ENCODE results near the gene NTHL1.
"Not testable (repeated sequence)": the region's sequence is repeated elsewhere in the genome, so short reads cannot be mapped to it uniquely, and the experiment has no call there.

The NTHL1 gene

DNA sequence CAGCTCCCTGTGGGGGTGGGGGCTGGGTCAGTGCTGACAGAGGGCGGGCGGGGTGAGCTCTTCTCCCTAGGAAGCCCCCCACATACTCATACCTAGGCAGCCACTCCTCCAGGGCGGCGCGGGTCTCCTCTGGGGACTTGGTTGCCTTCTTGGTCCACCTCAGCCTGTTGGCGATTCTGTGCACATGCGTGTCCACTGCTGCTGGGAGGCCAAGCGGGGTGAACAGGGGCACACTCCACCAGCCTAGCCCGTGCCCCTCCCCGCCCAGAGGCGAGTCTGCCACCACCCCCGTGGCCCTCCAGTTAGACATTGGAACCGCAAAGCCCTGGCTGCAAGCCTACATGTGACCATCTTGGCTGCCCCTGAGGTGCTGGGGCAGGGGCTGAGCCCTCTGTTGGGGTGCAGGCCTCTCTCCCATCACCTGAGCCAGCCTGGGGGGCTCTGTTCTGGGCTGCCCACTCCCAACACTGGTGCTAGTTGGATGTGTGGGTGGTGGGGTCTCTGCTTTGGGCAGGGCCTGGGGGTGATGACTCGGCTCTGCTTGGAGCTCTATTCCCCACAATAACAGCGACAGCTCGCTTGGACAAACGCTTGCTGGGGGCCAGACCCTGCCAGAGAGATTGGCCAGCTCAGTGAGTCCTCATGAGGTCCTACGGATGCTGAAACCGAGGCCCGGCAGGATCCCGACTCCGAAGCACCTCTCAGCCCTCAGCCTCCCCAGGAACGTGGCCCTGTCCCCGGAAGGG is 7.4 kb downstream of the NTHL1 start:
- DNase-seq, result no peak

DNA sequence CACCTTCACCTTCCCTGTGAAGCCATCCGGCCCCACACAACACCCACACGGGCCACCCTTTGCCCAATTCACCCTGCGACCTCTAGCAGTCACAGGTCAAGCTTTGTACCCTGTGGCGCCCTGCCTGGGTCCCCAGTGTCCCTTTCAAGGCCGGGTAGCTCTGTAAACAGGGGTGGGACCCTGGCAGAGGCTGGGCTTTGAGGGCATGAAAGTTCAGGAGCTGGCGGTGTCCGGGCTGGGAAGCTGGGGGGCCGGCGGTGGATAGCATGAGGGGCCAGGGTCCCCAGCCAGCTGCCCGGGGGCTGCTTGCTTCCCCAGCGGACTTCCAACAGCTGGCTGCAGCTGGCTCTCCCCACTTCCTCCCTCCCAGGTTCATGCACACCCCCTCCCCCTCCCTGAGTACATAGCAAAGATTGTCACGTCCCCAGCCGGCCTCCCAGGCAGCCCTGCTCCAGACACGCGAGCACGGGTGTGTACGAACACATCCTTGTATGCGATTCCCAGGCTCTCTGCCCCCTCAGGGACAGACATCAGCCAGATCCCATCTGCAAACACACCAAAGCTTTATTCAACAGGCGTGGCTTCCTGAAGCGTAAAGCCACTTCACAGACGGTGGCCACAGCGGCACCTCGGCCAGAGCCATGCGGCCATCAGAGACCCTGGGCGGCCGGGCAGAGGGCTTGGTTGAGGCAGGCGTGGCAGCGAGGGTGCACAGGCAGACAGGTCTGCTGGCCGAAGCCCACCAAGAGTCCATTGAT is 8.2 kb downstream of the NTHL1 start:
- DNase-seq, result no peak

DNA sequence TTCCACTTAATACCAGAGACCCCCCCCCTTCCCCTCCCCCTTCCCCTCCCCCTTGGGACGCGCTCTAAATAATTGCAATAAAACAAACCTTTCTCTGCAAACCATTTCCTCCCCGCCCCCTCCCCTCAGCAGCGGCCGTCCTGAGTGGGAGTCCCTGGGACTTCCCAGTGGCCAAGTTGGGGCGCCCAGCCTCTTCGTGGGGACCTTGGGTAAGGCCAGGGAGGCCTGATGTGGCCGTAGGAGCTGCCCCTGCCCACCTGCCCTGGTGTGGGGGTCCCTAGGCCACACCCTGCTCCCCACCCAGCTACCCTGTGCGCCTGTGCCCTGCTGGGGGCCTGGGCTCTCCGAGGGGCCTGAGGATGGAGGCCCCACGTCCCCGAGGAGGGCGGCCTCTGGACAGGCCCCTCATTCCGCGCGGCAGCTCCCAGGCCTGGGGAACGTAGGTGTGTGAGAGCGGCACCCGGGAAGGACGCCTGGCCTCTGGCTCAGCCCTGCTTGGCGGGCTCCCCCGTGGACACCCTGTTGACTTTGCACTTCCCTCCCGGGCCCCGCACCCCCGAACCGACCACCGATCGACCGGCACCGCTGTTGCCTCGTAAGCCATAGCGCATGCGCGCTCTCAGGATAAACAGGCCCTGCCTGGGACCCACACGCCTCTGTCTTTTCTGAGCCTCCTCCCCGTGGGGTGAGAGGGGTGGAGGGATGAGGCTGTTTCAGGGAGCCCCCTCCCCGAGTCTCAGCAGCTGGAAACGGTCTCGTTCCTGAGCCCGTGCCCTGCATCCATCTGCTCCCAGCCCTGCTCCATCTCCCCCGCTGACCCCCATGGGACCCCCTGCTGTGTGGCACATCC is 9.0 kb downstream of the NTHL1 start:
- no peak for DNase-seq

DNA sequence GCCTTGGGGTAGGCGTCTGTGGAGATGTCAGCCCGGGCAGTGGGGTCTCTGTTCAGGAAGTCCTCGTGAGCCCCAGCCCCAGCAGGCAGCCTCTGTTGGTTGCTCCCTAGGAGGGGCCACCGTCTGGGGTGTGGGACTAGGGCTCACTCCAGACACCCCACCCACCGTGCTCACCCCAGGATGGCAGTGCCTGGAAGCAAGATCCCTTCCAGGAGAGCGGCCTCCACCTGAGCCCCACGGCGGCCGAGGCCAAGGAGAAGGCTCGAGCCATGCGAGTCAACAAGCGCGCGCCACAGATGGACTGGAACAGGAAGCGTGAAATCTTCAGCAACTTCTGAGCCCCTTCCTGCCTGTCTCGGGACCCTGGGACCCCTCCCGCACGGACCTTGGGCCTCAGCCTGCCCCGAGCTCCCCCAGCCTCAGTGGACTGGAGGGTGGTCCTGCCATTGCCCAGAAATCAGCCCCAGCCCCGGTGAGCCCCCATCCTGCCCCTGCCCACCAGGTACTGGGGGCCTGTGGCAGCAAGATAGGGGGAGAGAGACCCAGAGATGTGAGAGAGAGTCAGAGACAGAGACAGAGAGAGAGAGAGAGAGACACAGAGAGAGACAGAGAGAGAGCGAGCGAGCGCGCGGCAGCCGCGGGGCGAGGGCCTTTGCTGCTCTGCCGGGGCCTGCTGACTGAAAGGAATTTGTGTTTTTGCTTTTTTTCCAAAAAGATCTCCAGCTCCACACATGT is 9.8 kb downstream of the NTHL1 start:
- DNase-seq, result no peak

- DNase-seq, result no peak
These were observed 10.5 kb downstream of the NTHL1 start for GRCh38 chr16:2037115-2037514.

GRCh38 chr16:2036200-2036966 is 11.3 kb downstream of the NTHL1 start:
- DNase-seq, result no peak

DNA sequence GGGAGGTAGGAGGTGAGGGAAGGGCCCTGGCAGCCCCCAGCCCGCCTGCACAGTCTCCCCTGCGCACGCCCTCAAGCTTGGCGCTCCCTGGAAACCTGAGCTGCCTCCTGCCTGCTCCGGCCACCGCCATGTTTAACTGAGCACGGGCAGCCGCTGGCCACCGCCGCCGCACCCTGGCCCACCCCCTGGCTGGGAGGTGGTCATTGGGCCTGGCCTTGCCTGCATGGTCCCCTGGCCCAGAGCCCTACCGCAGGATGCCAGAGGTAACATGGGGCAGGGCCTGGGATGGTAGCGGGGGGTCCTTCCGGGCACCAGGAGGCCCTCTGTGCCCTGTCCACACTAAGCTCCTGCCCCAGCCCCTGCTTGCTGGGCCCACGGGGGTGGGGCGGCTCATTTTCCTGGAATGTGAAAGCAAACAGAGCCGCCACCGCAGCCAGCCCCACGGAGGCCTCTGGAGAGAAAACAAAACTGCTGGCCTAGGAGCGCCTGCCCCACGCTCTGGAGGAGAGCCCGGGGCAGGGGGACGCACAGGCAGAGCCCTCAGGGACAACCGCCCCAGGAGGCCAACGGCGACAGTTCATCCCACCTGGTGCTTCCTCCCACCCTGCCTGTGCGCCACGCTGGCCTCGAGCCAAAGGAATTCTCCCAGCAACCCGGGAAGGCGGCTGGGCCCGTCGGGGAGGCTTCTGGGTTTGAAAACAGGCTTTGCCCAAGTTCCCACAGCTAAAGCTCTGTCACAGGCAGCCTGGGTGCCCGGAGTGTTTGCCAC is 12.0 kb downstream of the NTHL1 start:
- no peak for DNase-seq

- DNase-seq, result no peak
These were observed 12.8 kb downstream of the NTHL1 start for GRCh38 chr16:2034696-2035430.

DNA sequence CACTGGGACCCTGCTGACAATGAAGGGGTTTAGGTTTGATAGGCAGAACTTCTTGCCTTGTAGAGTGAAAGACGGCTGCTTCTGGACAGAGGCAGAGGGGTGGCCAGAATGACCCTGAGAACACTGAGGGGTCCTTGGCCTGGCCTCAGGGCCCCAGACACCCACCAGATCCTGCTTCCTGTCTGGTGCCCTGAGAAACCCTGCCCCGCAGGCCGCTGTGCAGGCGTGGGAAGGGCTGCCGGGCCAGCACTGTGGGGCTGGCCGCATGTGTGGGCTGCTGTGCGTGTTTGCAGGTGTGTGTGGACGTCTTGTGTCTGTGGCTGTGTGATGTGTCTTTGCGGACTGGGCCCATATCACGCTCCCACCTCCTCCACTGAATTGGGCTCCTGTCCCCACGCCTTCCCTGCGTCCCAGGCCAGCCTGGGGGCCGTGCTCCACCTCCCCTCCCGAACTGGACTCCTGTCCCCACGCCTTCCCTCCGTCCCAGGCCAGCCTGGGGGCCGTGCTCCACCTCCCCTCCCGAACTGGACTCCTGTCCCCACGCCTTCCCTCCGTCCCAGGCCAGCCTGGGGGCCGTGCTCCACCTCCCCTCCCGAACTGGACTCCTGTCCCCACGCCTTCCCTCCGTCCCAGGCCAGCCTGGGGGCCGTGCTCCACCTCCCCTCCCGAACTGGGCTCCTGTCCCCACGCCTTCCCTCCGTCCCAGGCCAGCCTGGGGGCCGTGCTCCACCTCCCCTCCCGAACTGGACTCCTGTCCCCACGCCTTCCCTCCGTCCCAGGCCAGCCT is 13.5 kb downstream of the NTHL1 start:
- DNase-seq, result not testable (repeated sequence)

- DNase-seq, result no peak
These were observed 14.4 kb downstream of the NTHL1 start for GRCh38 chr16:2033057-2033908.

DNA sequence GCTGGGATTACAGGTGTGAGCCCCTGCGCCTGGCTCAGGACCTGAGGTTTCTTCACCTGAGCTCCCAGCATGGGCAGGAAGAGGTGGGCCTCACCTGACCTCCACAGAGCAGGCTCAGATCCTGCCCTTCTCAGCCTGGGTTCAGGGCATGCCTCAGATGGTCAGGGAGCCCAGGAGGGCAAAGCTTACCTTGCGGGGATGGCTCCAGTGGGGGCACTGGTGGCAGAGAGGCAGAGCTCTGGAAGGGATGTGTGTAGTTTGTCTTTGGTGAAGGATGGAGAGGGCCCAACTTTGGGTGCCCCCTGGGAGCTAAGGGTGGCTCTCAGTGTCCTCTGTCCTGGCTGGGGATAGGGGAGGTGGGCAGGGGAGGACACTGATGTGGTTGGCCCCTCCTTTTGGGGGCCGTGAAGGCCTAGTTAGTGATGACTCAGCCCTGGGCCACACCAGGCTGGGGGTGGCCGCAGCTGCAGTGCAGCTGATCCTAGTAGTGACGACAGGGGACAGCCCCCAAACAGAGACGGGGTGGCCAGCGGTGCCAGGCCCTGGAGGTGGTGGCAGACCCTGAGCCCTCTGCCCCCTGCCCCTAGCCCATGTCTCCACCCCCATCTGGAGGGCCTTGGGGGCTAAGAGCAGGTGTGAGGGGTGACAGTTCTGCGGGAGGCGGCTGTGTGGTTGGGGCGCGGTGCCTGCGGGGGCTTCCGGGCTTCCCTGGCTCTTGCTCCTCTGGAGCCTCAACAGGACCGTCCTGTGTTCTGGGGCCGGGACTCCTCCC is 15.2 kb downstream of the NTHL1 start:
- DNase-seq, result no peak

- no peak for DNase-seq
These were observed 16.5 kb downstream of the NTHL1 start for GRCh38 chr16:2031081-2031577.

- DNase-seq, result no peak
These were observed 17.6 kb downstream of the NTHL1 start for GRCh38 chr16:2030036-2030435.

DNA sequence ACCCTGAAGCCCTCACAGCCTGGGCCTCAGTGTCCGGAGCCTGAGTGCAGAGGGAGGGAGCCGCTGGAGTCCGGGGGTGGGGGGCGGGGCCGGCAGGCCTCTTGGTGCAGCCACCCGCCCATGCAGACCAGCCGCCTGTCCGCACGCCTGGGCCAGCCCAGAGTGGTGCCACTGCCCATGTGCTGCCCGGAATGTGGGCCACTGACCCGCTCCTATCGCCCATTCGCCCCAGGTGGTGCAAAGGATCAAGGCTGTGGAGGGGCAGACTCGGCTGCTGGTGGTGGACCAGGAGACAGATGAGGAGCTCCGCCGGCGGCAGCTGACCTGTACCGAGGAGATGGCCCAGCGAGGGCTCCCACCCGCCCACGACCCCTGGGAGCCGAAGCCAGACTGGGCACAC is 18.3 kb downstream of the NTHL1 start:
- DNase-seq, result no peak

- no peak for DNase-seq
These were observed 18.9 kb downstream of the NTHL1 start for GRCh38 chr16:2028620-2029220.

DNA sequence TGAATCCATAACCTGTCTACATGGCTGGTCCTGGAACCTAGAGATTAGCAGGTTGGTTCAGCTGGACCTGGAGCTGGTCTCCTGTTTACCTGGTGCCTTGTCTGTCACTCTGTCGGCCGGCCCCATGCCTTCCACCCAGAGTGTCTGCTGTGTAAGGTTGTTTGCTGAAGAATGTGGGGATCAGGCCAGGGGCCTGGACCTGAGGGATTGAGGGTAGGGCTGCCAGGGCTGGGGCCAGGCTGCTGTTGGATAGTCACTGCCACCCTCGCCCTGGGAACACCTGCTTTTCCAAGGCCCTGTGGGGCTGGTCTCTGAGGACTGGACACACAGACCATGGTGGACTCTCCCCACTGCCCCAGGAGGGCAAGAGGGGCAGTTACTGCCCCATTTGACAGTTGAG is 19.5 kb downstream of the NTHL1 start:
- DNase-seq, result no peak
